BLaER1 treated with 17β-estradiol and CSF1 and Interleukin-3, amounts not matched to agents 10 nM and 100 nM (cell line): ENCODE measurements around the gene PRR19.

ENCODE experiments used
- H3K27ac ChIP-seq, 11 experiments: shearing (Covaris generic); formaldehyde crosslinking; 2 replicates each; pipeline ENCODE4 v1.8.1; 2022
- H3K27me3 ChIP-seq, 11 experiments: shearing (Covaris generic); formaldehyde crosslinking; 2 replicates each; pipeline ENCODE4 v1.8.1; 2022
- H3K36me3 ChIP-seq, 11 experiments: shearing (Covaris generic); formaldehyde crosslinking; 2 replicates each; pipeline ENCODE4 v1.8.1; 2022
- H3K4me1 ChIP-seq, 10 experiments: shearing (Covaris generic); formaldehyde crosslinking; 2 replicates each; pipeline ENCODE4 v1.8.1; 2022
- H3K4me2 ChIP-seq, 11 experiments: shearing (Covaris generic); formaldehyde crosslinking; 2 replicates each; pipeline ENCODE4 v1.8.1; 2022
- H3K4me3 ChIP-seq, 10 experiments: shearing (Covaris generic); formaldehyde crosslinking; 2 replicates each; pipeline ENCODE4 v1.8.1; 2022
- H3K9ac ChIP-seq, 11 experiments: shearing (Covaris generic); formaldehyde crosslinking; 2 replicates each; pipeline ENCODE4 v1.8.1; 2022
- H3K9me3 ChIP-seq, 11 experiments: shearing (Covaris generic); formaldehyde crosslinking; replicated peaks in 1 of 11; 2 replicates each; pipeline ENCODE4 v1.8.1; 2022
- H4K20me1 ChIP-seq, 11 experiments: shearing (Covaris generic); formaldehyde crosslinking; 2 replicates each; pipeline ENCODE4 v1.8.1; 2022
- Cebpa-rat ChIP-seq, 11 experiments: shearing (Covaris generic); IDR thresholded peaks; 2 replicates each; pipeline ENCODE4 v1.8.1; 2022

The PRR19 gene

GRCh38 chr19:42292042-42292960, 9.6 kb upstream of the PRR19 start:
- Histone ChIP-seq H3K4me1 (peaks cover 34 to 45% (median 42%) of the 10 kb centered on the region in 10 experiments; a peak in 19 of 20 replicates), H3K4me2 (no peak overlapping the region; a peak in 1 of 22 replicates), H3K9ac (0 out of 22 replicates have a peak overlapping the region, but pooled peaks of 2 of the 11 experiments have one; percentile 32 to 45), H3K9me3 (no peaks in the 10 kb centered on the region), H4K20me1 (peaks cover 39 to 97% (median 79%) of the 10 kb centered on the region in 11 experiments), H3K36me3 (peaks cover 82 to 98% (median 92%) of the 10 kb centered on the region in 11 experiments), H3K27me3 (no peaks in the 10 kb centered on the region), H3K27ac (no peak overlapping the region), H3K4me3 (no peak overlapping the region)
- no peak for TF ChIP-seq Cebpa-rat (IDR thresholded peaks at IDR 0.05)

DNA sequence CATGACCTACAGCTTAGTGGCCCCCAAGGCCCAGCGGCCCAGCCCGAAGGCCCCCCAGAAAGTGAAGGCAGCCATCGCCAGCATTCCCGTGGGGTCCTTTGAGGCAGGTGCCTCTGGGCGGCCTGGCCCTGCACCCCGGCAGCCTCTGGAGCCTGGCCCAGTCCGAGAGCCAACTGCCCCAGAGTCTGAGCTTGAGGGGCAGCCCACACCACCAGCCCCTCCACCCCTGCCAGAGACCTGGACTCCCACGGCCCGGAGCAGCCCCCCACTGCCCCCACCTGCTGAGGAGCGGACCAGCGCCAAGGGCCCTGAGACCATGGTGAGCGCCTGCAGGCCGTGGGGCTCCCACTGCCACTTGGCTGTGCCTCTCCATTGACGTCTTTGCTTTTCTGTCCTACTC, 9.0 kb upstream of the PRR19 start:
- no peaks in the 10 kb centered on the region for H3K9me3 ChIP-seq

GRCh38 chr19:42293540-42293939, 8.4 kb upstream of the PRR19 start:
- TF ChIP-seq Cebpa-rat (IDR thresholded peaks at IDR 0.05): no peak
- H3K4me3 ChIP-seq: no peak overlapping the region
- H3K4me2 ChIP-seq: no peak overlapping the region
- no peaks in the 10 kb centered on the region for H3K27me3 ChIP-seq
- peaks cover 70 to 94% (median 83%) of the 10 kb centered on the region in 11 experiments for H3K36me3 ChIP-seq
- peaks cover 22 to 32% (median 30%) of the 10 kb centered on the region in 10 experiments; a peak in 19 of 20 replicates for H3K4me1 ChIP-seq
- peaks cover 31 to 85% (median 67%) of the 10 kb centered on the region in 11 experiments for H4K20me1 ChIP-seq
- no peak overlapping the region for H3K27ac ChIP-seq
- H3K9me3 ChIP-seq: no peaks in the 10 kb centered on the region
- no peak overlapping the region for H3K9ac ChIP-seq

More for the DNA sequence above, 9.0 kb upstream of the PRR19 start:
- Histone ChIP-seq H4K20me1 (peaks cover 33 to 90% (median 72%) of the 10 kb centered on the region in 11 experiments), H3K4me2 (no peak overlapping the region), H3K27me3 (no peaks in the 10 kb centered on the region), H3K4me1 (peaks cover 28 to 38% (median 36%) of the 10 kb centered on the region in 10 experiments; a peak in 19 of 20 replicates), H3K4me3 (no peak overlapping the region), H3K9ac (no peak overlapping the region), H3K27ac (no peak overlapping the region), H3K36me3 (peaks cover 75 to 94% (median 85%) of the 10 kb centered on the region in 11 experiments)
- TF ChIP-seq Cebpa-rat (IDR thresholded peaks at IDR 0.05): no peak

DNA sequence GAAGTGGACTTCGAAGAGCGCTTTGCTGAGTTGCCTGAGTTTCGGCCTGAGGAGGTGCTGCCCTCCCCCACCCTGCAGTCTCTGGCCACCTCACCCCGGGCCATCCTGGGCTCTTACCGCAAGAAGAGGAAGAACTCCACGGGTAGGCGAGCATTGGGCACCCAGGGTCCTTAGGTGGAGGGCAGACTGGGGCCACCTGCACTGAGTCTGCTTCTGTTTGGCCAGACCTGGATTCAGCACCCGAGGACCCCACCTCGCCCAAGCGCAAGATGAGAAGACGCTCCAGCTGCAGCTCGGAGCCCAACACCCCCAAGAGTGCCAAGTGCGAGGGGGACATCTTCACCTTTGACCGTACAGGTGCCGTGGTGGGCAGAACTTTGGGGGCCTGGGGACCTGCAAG, 8.0 kb upstream of the PRR19 start:
- no peak overlapping the region for H3K4me3 ChIP-seq
- H3K36me3 ChIP-seq: peaks cover 65 to 91% (median 79%) of the 10 kb centered on the region in 11 experiments
- peaks cover 18 to 28% (median 26%) of the 10 kb centered on the region in 10 experiments; a peak in 19 of 20 replicates for H3K4me1 ChIP-seq
- no peak overlapping the region for H3K27ac ChIP-seq
- H4K20me1 ChIP-seq: peaks cover 27 to 81% (median 63%) of the 10 kb centered on the region in 11 experiments; a peak in 21 of 22 replicates
- H3K4me2 ChIP-seq: no peak overlapping the region
- H3K9me3 ChIP-seq: no peaks in the 10 kb centered on the region
- no peak overlapping the region for H3K9ac ChIP-seq
- TF ChIP-seq Cebpa-rat (IDR thresholded peaks at IDR 0.05): no peak
- no peaks in the 10 kb centered on the region for H3K27me3 ChIP-seq

GRCh38 chr19:42294471-42295137, 7.3 kb upstream of the PRR19 start:
- no peaks in the 10 kb centered on the region for H3K9me3 ChIP-seq
- H4K20me1 ChIP-seq: peaks cover 21 to 75% (median 56%) of the 10 kb centered on the region in 11 experiments; a peak in 21 of 22 replicates
- peaks cover 59 to 90% (median 73%) of the 10 kb centered on the region in 11 experiments for H3K36me3 ChIP-seq
- no peak overlapping the region for H3K9ac ChIP-seq
- H3K27ac ChIP-seq: no peak overlapping the region
- no peak for TF ChIP-seq Cebpa-rat (IDR thresholded peaks at IDR 0.05)
- peaks cover 11 to 23% (median 20%) of the 10 kb centered on the region in 10 experiments; a peak in 19 of 20 replicates for H3K4me1 ChIP-seq
- no peak overlapping the region for H3K4me3 ChIP-seq
- no peaks in the 10 kb centered on the region for H3K27me3 ChIP-seq
- no peak overlapping the region for H3K4me2 ChIP-seq

GRCh38 chr19:42295342-42295741, 6.6 kb upstream of the PRR19 start:
- no peak for TF ChIP-seq Cebpa-rat (IDR thresholded peaks at IDR 0.05)
- Histone ChIP-seq H4K20me1 (peaks cover 13 to 67% (median 49%) of the 10 kb centered on the region in 11 experiments; a peak in 21 of 22 replicates), H3K27me3 (no peaks in the 10 kb centered on the region), H3K27ac (no peak overlapping the region), H3K9me3 (no peaks in the 10 kb centered on the region), H3K4me2 (no peak overlapping the region), H3K9ac (no peak overlapping the region), H3K36me3 (peaks cover 52 to 89% (median 66%) of the 10 kb centered on the region in 11 experiments), H3K4me3 (no peak overlapping the region), H3K4me1 (peaks cover 9 to 21% (median 12%) of the 10 kb centered on the region in 10 experiments; a peak in 19 of 20 replicates)

DNA sequence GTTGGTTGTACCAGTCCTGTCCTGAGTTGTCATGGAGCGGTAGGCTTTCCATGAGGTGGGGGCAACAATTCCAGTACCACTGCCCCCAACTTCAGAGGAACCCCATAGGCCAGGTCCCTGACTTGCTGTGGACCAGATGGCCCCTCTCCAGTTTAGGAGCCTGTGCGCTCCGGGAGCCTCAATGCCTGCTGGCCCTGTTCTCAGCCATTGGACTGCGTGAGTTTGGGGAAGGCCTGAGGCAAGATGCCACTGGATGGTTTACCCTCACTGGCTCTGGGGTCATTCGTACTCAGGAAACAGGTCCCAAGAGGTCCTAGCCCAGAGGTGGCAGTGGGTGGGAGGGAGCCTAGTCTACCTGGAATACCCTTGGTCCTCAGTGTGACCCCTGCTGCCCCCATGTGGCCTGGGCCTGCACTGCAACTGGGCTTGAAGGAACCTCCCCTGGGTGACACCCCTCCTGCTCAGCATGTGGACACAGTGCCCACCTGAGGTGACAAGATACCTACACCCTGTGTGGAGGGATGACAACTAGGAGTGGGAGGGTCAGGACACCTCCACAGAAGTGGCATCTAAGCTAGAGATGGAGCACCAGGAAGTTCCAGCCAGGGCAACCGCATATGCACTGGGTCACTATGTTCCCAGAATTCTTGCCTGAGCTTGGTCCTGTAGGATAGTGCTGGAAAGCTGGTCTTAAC, 6.0 kb upstream of the PRR19 start:
- H3K27me3 ChIP-seq: no peaks in the 10 kb centered on the region
- H3K27ac ChIP-seq: no peak overlapping the region
- H3K4me2 ChIP-seq: no peak overlapping the region
- H3K36me3 ChIP-seq: peaks cover 47 to 83% (median 62%) of the 10 kb centered on the region in 11 experiments
- H3K9ac ChIP-seq: no peak overlapping the region
- no peaks in the 10 kb centered on the region for H3K9me3 ChIP-seq
- no peak for TF ChIP-seq Cebpa-rat (IDR thresholded peaks at IDR 0.05)
- H3K4me3 ChIP-seq: no peak overlapping the region
- H4K20me1 ChIP-seq: peaks cover 7 to 61% (median 44%) of the 10 kb centered on the region in 11 experiments; a peak in 21 of 22 replicates
- H3K4me1 ChIP-seq: peaks cover 5 to 16% (median 10%) of the 10 kb centered on the region in 10 experiments; a peak in 19 of 20 replicates

DNA sequence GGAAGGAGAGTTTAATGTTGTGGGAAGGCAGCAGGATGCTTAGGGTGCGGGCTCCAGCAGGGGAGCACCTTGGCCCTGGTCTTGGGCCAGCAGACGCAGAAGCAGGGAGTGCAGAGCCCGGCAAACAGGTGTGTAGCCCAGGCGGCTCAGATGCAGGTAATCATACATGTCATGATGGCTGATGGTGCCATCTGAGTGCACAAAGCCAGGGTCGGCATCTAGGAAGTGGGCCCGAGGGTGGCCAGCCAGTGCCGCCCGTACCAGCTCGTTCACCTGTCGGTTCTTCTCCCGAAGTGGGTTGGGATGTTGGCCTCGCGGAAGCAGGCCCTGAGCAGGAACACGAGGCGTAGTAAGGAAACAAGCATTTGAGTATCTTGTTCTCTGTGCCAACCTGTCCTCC, 4.9 kb upstream of the PRR19 start:
- H3K36me3 ChIP-seq: peaks cover 37 to 72% (median 52%) of the 10 kb centered on the region in 11 experiments
- H3K9me3 ChIP-seq: no peaks in the 10 kb centered on the region
- TF ChIP-seq Cebpa-rat (IDR thresholded peaks at IDR 0.05): no peak
- peaks cover 0 to 50% (median 33%) of the 10 kb centered on the region in 11 experiments; a peak in 20 of 22 replicates for H4K20me1 ChIP-seq
- H3K4me1 ChIP-seq: peaks cover 10 to 19% (median 15%) of the 10 kb centered on the region in 10 experiments; a peak in 19 of 20 replicates
- H3K27me3 ChIP-seq: no peaks in the 10 kb centered on the region
- H3K4me3 ChIP-seq: no peak overlapping the region
- no peak overlapping the region for H3K4me2 ChIP-seq
- no peak overlapping the region for H3K27ac ChIP-seq
- H3K9ac ChIP-seq: no peak overlapping the region
